ENCODE measurements around the gene PTPRN2.

DNA sequence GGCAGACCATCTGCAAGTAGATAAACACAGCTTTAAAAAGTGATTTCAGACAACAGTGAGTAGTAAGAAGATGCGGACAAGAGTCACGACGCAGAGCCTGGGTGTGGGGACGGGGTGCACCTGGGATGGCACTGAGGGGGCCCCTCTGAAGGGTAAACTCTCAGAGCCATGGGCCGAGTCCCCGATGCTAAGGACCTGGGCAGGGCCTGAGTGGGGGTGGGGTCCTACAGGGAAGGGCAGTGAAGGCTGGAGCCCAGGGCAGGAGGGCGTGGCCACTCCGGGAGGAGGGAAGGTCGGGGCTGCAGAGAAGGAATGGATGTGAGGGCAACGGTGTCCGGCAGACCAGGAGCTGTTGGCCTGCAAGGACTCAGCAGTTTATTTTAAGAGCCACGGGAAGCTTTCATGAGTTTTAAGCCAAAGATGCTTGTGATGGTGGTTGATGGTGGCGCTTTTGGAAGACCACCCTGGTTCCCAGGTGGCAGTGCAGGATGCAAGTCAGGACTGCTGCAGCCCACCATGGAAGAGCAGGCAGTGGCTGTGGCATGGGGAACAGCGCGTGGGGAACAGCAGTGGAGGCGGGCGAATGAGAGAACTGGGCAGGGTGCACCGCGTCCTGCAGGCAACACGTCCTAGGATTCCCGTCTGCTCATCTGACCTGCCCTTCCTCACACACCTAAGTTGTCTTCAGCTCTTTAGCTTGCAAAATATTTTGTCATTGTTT is 954.0 kb downstream of the PTPRN2 start:
- no peak for TF ChIP-seq CTCF (IDR thresholded peaks at IDR 0.05)
- TF ChIP-seq POLR2A (IDR thresholded peaks at IDR 0.05), result no peak
